Measurements from ENCODE around the gene EZR. TPM values are rescaled to one million over a fixed set of nuclear protein-coding genes. Genes with fewer than 3 reads are reported as not detected.

Gene EZR
- total RNA-seq, 1 donor from 2014 or later, result 254 TPM

- Mint-ChIP-seq H3K9me3 (ENCODE audit: unreplicated experiment) (peaks cover 14% of the 10 kb centered on the region), H3K4me3 (ENCODE audit: unreplicated experiment) (no peak overlapping the region), H3K27ac (ENCODE audit: unreplicated experiment) (no peak overlapping the region), H3K36me3 (ENCODE audit: low read depth, unreplicated experiment) (peaks cover 2% of the 10 kb centered on the region), H3K4me1 (ENCODE audit: low read depth, unreplicated experiment) (peaks cover 2% of the 10 kb centered on the region), H3K27me3 (ENCODE audit: low read depth, unreplicated experiment) (peaks cover 2% of the 10 kb centered on the region)
- Histone ChIP-seq H4K20me1 (ENCODE audit: insufficient read depth, low read length) (no peaks in the 10 kb centered on the region), H3K9me3 (ENCODE audit: insufficient read depth, low read depth, low read length) (peaks cover 16% of the 10 kb centered on the region), H3K4me2 (ENCODE audit: low read length) (no peak overlapping the region), H2AFZ (ENCODE audit: low read depth, low read length) (no peak overlapping the region), H3K4me1 (ENCODE audit: insufficient read depth, low read length) (no peaks in the 10 kb centered on the region), H3K4me3 (ENCODE audit: insufficient read depth, low read depth, low read length) (no peak overlapping the region), H3K79me2 (ENCODE audit: insufficient read depth, low read length) (no peaks in the 10 kb centered on the region), H3K9ac (ENCODE audit: low read length) (no peak overlapping the region), H3K36me3 (ENCODE audit: insufficient read depth, low read length) (no peaks in the 10 kb centered on the region), H3K27me3 (ENCODE audit: insufficient read depth, low read length) (no peaks in the 10 kb centered on the region), H3K27ac (ENCODE audit: low read depth, low read length) (no peak overlapping the region)
- DNase-seq (ENCODE audit: low read depth), result no peak
- no peak for TF ChIP-seq EZH2 (IDR thresholded peaks at IDR 0.05; ENCODE audit: insufficient read depth, low read length)
- no peak for FAIRE-seq
These were observed 84.2 kb downstream of the EZR start for GRCh38 chr6:158735009-158735408.

DNA sequence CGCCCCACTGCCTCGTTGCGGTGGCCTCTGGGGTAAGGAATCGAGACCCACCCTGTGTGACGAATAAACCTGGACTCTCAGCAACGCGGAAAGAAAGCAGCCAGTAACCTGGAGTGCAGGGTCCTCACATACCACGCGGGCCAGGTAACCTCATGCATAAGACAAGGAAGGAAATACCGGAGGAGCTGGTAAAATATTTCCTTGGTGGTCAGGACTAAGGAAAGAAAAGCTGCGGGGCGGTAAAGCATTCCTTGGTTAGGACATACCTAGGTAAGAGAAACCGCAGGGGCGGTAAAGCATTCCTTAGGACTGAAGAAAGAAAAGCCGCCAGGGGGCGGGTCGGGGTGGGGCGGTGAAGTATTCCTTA, 88.6 kb downstream of the EZR start:
- H3K4me2 ChIP-seq (ENCODE audit: low read length), result no peak overlapping the region
- no peaks in the 10 kb centered on the region for H3K4me1 ChIP-seq (ENCODE audit: insufficient read depth, low read length)
- no peaks in the 10 kb centered on the region for H3K79me2 ChIP-seq (ENCODE audit: insufficient read depth, low read length)
- H3K36me3 ChIP-seq (ENCODE audit: insufficient read depth, low read length), result no peaks in the 10 kb centered on the region
- no peaks in the 10 kb centered on the region for H3K27me3 ChIP-seq (ENCODE audit: insufficient read depth, low read length)
- no peak overlapping the region for H3K27ac Mint-ChIP-seq (ENCODE audit: unreplicated experiment)
- DNase-seq (ENCODE audit: low read depth), result no peak
- H3K9me3 Mint-ChIP-seq (ENCODE audit: unreplicated experiment), result peaks cover 11% of the 10 kb centered on the region
- H3K36me3 Mint-ChIP-seq (ENCODE audit: low read depth, unreplicated experiment), result peaks cover 2% of the 10 kb centered on the region
- H3K4me1 Mint-ChIP-seq (ENCODE audit: low read depth, unreplicated experiment), result no peaks in the 10 kb centered on the region
- no peak overlapping the region for H2AFZ ChIP-seq (ENCODE audit: low read depth, low read length)
- FAIRE-seq, result no peak
- peaks cover 10% of the 10 kb centered on the region for H3K9me3 ChIP-seq (ENCODE audit: insufficient read depth, low read depth, low read length)
- no peak overlapping the region for H3K9ac ChIP-seq (ENCODE audit: low read length)
- H4K20me1 ChIP-seq (ENCODE audit: insufficient read depth, low read length), result no peaks in the 10 kb centered on the region
- H3K27me3 Mint-ChIP-seq (ENCODE audit: low read depth, unreplicated experiment), result no peaks in the 10 kb centered on the region
- H3K27ac ChIP-seq (ENCODE audit: low read depth, low read length), result no peak overlapping the region
- no peak overlapping the region for H3K4me3 Mint-ChIP-seq (ENCODE audit: unreplicated experiment)
- no peak for TF ChIP-seq EZH2 (IDR thresholded peaks at IDR 0.05; ENCODE audit: insufficient read depth, low read length)
- TF ChIP-seq, protein P1, sequence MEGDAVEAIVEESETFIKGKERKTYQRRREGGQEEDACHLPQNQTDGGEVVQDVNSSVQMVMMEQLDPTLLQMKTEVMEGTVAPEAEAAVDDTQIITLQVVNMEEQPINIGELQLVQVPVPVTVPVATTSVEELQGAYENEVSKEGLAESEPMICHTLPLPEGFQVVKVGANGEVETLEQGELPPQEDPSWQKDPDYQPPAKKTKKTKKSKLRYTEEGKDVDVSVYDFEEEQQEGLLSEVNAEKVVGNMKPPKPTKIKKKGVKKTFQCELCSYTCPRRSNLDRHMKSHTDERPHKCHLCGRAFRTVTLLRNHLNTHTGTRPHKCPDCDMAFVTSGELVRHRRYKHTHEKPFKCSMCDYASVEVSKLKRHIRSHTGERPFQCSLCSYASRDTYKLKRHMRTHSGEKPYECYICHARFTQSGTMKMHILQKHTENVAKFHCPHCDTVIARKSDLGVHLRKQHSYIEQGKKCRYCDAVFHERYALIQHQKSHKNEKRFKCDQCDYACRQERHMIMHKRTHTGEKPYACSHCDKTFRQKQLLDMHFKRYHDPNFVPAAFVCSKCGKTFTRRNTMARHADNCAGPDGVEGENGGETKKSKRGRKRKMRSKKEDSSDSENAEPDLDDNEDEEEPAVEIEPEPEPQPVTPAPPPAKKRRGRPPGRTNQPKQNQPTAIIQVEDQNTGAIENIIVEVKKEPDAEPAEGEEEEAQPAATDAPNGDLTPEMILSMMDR (IDR thresholded peaks at IDR 0.05; ENCODE audit: insufficient read depth, low read depth, low read length), result no peak
- no peak overlapping the region for H3K4me3 ChIP-seq (ENCODE audit: insufficient read depth, low read depth, low read length)

DNA sequence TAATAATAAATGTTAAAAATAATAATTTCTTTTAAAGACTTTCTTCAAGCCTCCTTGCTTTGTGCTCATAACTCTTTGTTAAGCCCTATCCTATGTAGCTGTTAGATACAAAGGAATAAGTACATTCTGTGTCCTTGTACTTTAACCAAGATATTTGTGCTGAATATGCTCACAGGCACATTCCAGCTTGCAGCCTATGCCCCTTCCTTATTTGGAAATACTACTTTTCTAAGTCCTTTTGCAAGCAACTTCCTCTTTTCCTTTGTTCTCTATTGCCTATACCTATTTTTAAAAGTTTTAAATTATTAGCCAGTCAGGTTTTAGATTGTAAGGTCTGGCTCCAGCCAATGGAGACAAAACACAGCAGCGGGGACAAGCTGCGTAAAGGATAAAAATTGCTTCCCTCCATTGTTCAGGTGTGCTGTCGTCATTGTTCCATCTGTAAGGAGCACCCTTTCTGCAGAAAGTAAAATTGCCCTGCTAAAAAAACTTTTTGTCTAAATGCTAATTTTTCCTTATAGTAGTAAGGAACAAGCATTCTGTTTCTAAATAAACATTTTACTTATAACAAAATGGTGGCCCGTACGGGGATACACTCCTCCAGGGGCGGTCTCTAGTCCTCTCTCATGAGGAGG, 89.1 kb downstream of the EZR start:
- Mint-ChIP-seq H3K4me3 (ENCODE audit: unreplicated experiment) (no peak overlapping the region), H3K9me3 (ENCODE audit: unreplicated experiment) (peaks cover 11% of the 10 kb centered on the region), H3K36me3 (ENCODE audit: low read depth, unreplicated experiment) (peaks cover 2% of the 10 kb centered on the region), H3K4me1 (ENCODE audit: low read depth, unreplicated experiment) (no peaks in the 10 kb centered on the region), H3K27ac (ENCODE audit: unreplicated experiment) (no peak overlapping the region), H3K27me3 (ENCODE audit: low read depth, unreplicated experiment) (no peaks in the 10 kb centered on the region)
- no peaks in the 10 kb centered on the region for H3K36me3 ChIP-seq (ENCODE audit: insufficient read depth, low read length)
- no peaks in the 10 kb centered on the region for H4K20me1 ChIP-seq (ENCODE audit: insufficient read depth, low read length)
- H3K4me2 ChIP-seq (ENCODE audit: low read length), result no peak overlapping the region
- H3K4me1 ChIP-seq (ENCODE audit: insufficient read depth, low read length), result no peaks in the 10 kb centered on the region
- peaks cover 10% of the 10 kb centered on the region for H3K9me3 ChIP-seq (ENCODE audit: insufficient read depth, low read depth, low read length)
- no peak overlapping the region for H2AFZ ChIP-seq (ENCODE audit: low read depth, low read length)
- H3K4me3 ChIP-seq (ENCODE audit: insufficient read depth, low read depth, low read length), result no peak overlapping the region
- TF ChIP-seq EZH2 (IDR thresholded peaks at IDR 0.05; ENCODE audit: insufficient read depth, low read length), result no peak
- TF ChIP-seq, protein P1 (IDR thresholded peaks at IDR 0.05; ENCODE audit: insufficient read depth, low read depth, low read length), result no peak
- no peak overlapping the region for H3K9ac ChIP-seq (ENCODE audit: low read length)
- no peaks in the 10 kb centered on the region for H3K79me2 ChIP-seq (ENCODE audit: insufficient read depth, low read length)
- FAIRE-seq (no peak), DNase-seq (ENCODE audit: low read depth) (no peak)
- no peaks in the 10 kb centered on the region for H3K27me3 ChIP-seq (ENCODE audit: insufficient read depth, low read length)
- H3K27ac ChIP-seq (ENCODE audit: low read depth, low read length), result no peak overlapping the region
